Measurements from ENCODE around the gene IDNK. TPM values are rescaled to one million over a fixed set of nuclear protein-coding genes. Genes with fewer than 3 reads are reported as not detected.

The IDNK gene
- total RNA-seq, 1 donor from 2014 or later: 3.6 TPM

- Histone ChIP-seq H3K36me3 (ENCODE audit: control insufficient read depth, insufficient read depth, low read length) (no peaks in the 10 kb centered on the region), H3K27me3 (ENCODE audit: control insufficient read depth, insufficient read depth, low read length) (no peaks in the 10 kb centered on the region)
- DNase-seq (ENCODE audit: low read depth): no peak
These were observed 42.7 kb downstream of the IDNK start for GRCh38 chr9:83665580-83666200.

GRCh38 chr9:83669067-83669466, 46.1 kb downstream of the IDNK start:
- Histone ChIP-seq H3K36me3 (ENCODE audit: control insufficient read depth, insufficient read depth, low read length) (no peaks in the 10 kb centered on the region), H3K27me3 (ENCODE audit: control insufficient read depth, insufficient read depth, low read length) (no peaks in the 10 kb centered on the region), H3K4me3 (ENCODE audit: low read depth, low read length) (no peak overlapping the region)
- TF ChIP-seq CTCF (IDR thresholded peaks at IDR 0.05; ENCODE audit: insufficient read depth, low read length, poor library complexity, severe bottlenecking): no peak
- DNase-seq (ENCODE audit: low read depth): no peak

More at GRCh38 chr9:83665580-83666200, 42.7 kb downstream of the IDNK start:
- TF ChIP-seq CTCF (IDR thresholded peaks at IDR 0.05; ENCODE audit: insufficient read depth, low read length, poor library complexity, severe bottlenecking): no peak
- H3K4me3 ChIP-seq (ENCODE audit: low read depth, low read length): no peak overlapping the region

DNA sequence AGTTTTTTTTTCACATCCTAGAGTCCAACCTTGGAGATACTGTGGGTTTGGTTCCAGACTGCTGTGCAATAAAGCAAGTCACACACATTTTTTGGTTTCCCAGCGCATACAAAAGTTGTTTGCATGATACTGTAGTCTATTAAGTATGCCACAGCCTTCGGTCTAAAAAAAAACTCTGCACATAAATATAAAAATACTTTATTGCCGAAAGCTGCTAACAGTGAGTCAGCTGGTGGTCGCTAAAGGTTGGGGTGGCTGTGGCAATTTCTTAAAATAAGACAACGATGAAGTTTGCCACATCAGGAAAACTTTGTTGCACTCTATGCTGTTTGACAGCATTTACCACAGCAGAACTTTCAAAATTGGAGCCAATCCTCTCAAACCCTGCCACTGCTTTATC, 47.4 kb downstream of the IDNK start:
- no peaks in the 10 kb centered on the region for H3K27me3 ChIP-seq (ENCODE audit: control insufficient read depth, insufficient read depth, low read length)
- no peak for TF ChIP-seq CTCF (IDR thresholded peaks at IDR 0.05; ENCODE audit: insufficient read depth, low read length, poor library complexity, severe bottlenecking)
- no peak overlapping the region for H3K4me3 ChIP-seq (ENCODE audit: low read depth, low read length)
- DNase-seq (ENCODE audit: low read depth): no peak
- H3K36me3 ChIP-seq (ENCODE audit: control insufficient read depth, insufficient read depth, low read length): no peaks in the 10 kb centered on the region

DNA sequence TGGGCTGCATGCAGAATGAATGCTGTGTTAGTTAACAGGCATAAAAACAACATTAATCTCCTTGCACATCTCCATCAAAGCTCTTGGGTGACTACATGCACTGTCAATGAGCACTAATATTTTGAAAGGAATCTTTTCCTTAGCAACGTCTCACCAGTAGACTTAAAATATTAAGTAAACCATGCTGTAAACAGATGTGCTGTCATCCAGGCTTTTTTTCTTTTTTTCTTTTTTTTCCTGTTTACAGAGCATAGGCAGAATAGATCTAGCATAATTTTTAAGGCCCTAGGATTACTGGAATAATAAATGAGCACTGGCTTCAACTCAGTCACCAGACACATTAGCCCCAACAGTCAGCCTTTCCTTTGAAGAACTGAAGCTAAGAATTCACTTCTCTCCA, 48.5 kb downstream of the IDNK start:
- no peaks in the 10 kb centered on the region for H3K27me3 ChIP-seq (ENCODE audit: control insufficient read depth, insufficient read depth, low read length)
- TF ChIP-seq CTCF (IDR thresholded peaks at IDR 0.05; ENCODE audit: insufficient read depth, low read length, poor library complexity, severe bottlenecking): no peak
- DNase-seq (ENCODE audit: low read depth): no peak
- no peak overlapping the region for H3K4me3 ChIP-seq (ENCODE audit: low read depth, low read length)
- H3K36me3 ChIP-seq (ENCODE audit: control insufficient read depth, insufficient read depth, low read length): no peaks in the 10 kb centered on the region

GRCh38 chr9:83675466-83675865, 52.5 kb downstream of the IDNK start:
- DNase-seq (ENCODE audit: low read depth): no peak
- Histone ChIP-seq H3K4me3 (ENCODE audit: low read depth, low read length) (no peak overlapping the region), H3K27me3 (ENCODE audit: control insufficient read depth, insufficient read depth, low read length) (no peaks in the 10 kb centered on the region), H3K36me3 (ENCODE audit: control insufficient read depth, insufficient read depth, low read length) (no peaks in the 10 kb centered on the region)
- no peak for TF ChIP-seq CTCF (IDR thresholded peaks at IDR 0.05; ENCODE audit: insufficient read depth, low read length, poor library complexity, severe bottlenecking)

DNA sequence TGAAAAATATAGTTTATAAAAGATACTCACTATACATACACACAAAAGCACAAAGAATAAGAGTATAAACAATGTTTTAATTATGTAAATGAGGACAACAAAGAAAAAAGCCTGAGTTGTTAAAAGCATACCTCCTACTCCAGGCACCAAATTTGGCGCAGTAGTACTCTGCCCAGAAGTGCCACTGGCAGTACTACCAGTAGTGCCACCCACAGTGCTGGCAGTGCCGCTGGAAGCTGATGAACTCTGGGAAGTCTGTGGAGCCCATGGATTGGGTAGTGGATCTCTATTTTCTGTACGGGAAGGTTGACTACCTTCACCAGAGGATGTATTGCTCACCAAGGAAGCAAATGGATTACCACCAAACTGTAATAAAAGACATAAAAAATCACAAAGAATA, 54.7 kb downstream of the IDNK start:
- Histone ChIP-seq H3K36me3 (ENCODE audit: control insufficient read depth, insufficient read depth, low read length) (no peaks in the 10 kb centered on the region), H3K4me3 (ENCODE audit: low read depth, low read length) (no peak overlapping the region), H3K27me3 (ENCODE audit: control insufficient read depth, insufficient read depth, low read length) (no peaks in the 10 kb centered on the region)
- no peak for TF ChIP-seq CTCF (IDR thresholded peaks at IDR 0.05; ENCODE audit: insufficient read depth, low read length, poor library complexity, severe bottlenecking)
- no peak for DNase-seq (ENCODE audit: low read depth)
